ENCODE results near the gene STN1. TPM values are rescaled to one million over a fixed set of nuclear protein-coding genes. Genes with fewer than 3 reads are reported as not detected.
A peak's percentile ranks its signal among the peaks of the same experiment; 100 is the strongest.

Gene STN1
- total and polyA plus RNA-seq, 2 of the 8 experiments (the other 6 are each of a cell fraction or from before 2014, with no cell fraction given), result 10.1 to 12.4 TPM

DNA sequence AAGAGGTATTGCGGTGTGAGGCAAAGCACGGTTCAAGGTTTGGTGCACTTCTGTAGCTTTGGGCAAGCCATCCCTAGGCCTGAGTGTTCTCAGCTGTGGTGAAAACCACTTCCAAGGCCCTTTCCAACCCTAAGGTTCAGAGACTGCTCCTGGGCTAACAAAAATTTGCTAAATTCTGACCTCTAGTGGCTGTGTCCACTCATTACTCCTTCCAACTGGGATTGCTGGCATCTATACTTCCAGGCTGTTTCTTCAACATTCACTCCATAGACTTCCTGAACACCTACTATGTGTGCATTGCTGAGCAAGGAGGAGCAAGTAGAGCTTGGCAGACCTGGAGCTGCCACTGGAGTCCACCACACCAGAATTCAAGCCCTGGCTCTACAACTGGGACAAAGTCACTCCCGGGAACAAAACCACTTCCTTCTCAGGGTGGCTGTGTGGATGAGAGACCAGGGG lies 33.3 kb downstream of the STN1 start:
- DNase-seq (ENCODE audit: low read depth in 1 of 2, low spot score in 2 of 2) (peak in 1 of 2 experiments; percentile 61), FAIRE-seq (peak; percentile 94)
- 55% methylated on average over 3 of the region's 3 CpGs; no CpG with 5 or more reads in 1 of the 2 experiments for WGBS, 2 experiments (ENCODE audit: extremely low coverage in 1 of 2, insufficient coverage in 1 of 2, insufficient read length in 1 of 2, insufficient replicate concordance in 2 of 2, low coverage in 1 of 2, low lambda C conversion rate in 2 of 2, missing lambda C conversion rate in 1 of 2)

More for the DNA sequence above, 33.3 kb downstream of the STN1 start:
- H3K4me1 ChIP-seq (replicated peaks in 1 of 4; ENCODE audit: control insufficient read depth in 3 of 4, insufficient read depth in 4 of 4, low read length in 3 of 4), result peaks cover 0 to 2% (median 0%) of the 10 kb centered on the region in 4 experiments; a peak in 1 of 7 replicates
- no peak overlapping the region for H2AFZ ChIP-seq (ENCODE audit: low read length)
- no peak overlapping the region for H3K9ac ChIP-seq (replicated peaks in 1 of 4; ENCODE audit: extremely low read depth in 1 of 4, low read depth in 3 of 4, low read length in 3 of 4)
- no peak overlapping the region for H2BK5ac ChIP-seq (ENCODE audit: low read depth, low read length)
- no peak overlapping the region for H3K4me2 ChIP-seq (ENCODE audit: insufficient read depth in 1 of 2, low read depth in 2 of 2, low read length in 2 of 2)
- H3K79me2 ChIP-seq (ENCODE audit: control insufficient read depth in 1 of 2, insufficient read depth in 2 of 2, low read length in 2 of 2), result no peaks in the 10 kb centered on the region
- TF ChIP-seq, protein P1, sequence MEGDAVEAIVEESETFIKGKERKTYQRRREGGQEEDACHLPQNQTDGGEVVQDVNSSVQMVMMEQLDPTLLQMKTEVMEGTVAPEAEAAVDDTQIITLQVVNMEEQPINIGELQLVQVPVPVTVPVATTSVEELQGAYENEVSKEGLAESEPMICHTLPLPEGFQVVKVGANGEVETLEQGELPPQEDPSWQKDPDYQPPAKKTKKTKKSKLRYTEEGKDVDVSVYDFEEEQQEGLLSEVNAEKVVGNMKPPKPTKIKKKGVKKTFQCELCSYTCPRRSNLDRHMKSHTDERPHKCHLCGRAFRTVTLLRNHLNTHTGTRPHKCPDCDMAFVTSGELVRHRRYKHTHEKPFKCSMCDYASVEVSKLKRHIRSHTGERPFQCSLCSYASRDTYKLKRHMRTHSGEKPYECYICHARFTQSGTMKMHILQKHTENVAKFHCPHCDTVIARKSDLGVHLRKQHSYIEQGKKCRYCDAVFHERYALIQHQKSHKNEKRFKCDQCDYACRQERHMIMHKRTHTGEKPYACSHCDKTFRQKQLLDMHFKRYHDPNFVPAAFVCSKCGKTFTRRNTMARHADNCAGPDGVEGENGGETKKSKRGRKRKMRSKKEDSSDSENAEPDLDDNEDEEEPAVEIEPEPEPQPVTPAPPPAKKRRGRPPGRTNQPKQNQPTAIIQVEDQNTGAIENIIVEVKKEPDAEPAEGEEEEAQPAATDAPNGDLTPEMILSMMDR (IDR thresholded peaks at IDR 0.05; ENCODE audit: control extremely low read depth in 1 of 3, insufficient read depth in 1 of 3, low read depth in 1 of 3, low read length in 3 of 3), result peak in 2 of 3 experiments; percentile 83 to 86; a peak in 3 of 4 replicates
- peak; percentile 87 to 88 for TF ChIP-seq RAD21 (IDR thresholded peaks at IDR 0.05 in 1 of 2, conservative IDR thresholded peaks at IDR 0.05 in 1 of 2; ENCODE audit: low read depth in 2 of 2, low read length in 2 of 2)
- TF ChIP-seq, protein P2, sequence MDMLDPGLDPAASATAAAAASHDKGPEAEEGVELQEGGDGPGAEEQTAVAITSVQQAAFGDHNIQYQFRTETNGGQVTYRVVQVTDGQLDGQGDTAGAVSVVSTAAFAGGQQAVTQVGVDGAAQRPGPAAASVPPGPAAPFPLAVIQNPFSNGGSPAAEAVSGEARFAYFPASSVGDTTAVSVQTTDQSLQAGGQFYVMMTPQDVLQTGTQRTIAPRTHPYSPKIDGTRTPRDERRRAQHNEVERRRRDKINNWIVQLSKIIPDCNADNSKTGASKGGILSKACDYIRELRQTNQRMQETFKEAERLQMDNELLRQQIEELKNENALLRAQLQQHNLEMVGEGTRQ (IDR thresholded peaks at IDR 0.05; ENCODE audit: low read length), result no peak
- H3K79me1 ChIP-seq (ENCODE audit: low read depth, low read length), result no peaks in the 10 kb centered on the region
- H3K4me3 ChIP-seq (ENCODE audit: extremely low read depth in 1 of 4, insufficient read depth in 2 of 4, low read depth in 3 of 4, low read length in 4 of 4), result no peak overlapping the region
- no peak overlapping the region for H2BK12ac ChIP-seq (ENCODE audit: low read depth, low read length)
- no peak overlapping the region for H3K18ac ChIP-seq (ENCODE audit: extremely low read depth, low read length)
- no peak overlapping the region for H2AK5ac ChIP-seq (ENCODE audit: low read depth, low read length)
- no peak overlapping the region for H2BK15ac ChIP-seq (ENCODE audit: low read length)
- no peak overlapping the region for H2BK20ac ChIP-seq (ENCODE audit: low read length)
- no peak overlapping the region for H4K8ac ChIP-seq (ENCODE audit: extremely low read depth, insufficient read depth, low read length)
- no peaks in the 10 kb centered on the region for H3K23me2 ChIP-seq (ENCODE audit: low read depth, low read length)
- no peak overlapping the region for H3K4ac ChIP-seq (replicated peaks; ENCODE audit: insufficient read length, low read depth, low read length)
- no peaks in the 10 kb centered on the region for H3K9me3 ChIP-seq (ENCODE audit: insufficient read depth in 2 of 2, low read depth in 1 of 2, low read length in 1 of 2)
- CTCF ChIA-PET (ENCODE audit: partially characterized antibody), result interaction anchor here (0.7 to 11.7 kb wide), 44 partner anchors 8 to 337 kb away, joined by 3 to 193 read pairs (median 4); partner anchors contain the start of genes SH3PXD2A and STN1
- no peak overlapping the region for H2BK120ac ChIP-seq (replicated peaks; ENCODE audit: low read depth, low read length)
- no peak overlapping the region for H4K91ac ChIP-seq (replicated peaks; ENCODE audit: insufficient read length, low read length)
- no peak overlapping the region for H3K23ac ChIP-seq (ENCODE audit: insufficient read length)
- no peak overlapping the region for H3K56ac ChIP-seq (replicated peaks; ENCODE audit: insufficient read length, low read depth, low read length)
- no peak overlapping the region for H3K14ac ChIP-seq (ENCODE audit: insufficient read length)
- POLR2A ChIA-PET (ENCODE audit: partially characterized antibody), result interaction anchor here (0.7 kb wide), 1 partner anchor 172 kb away, joined by 3 read pairs; no protein-coding TSS in a partner anchor
- no peak overlapping the region for H4K5ac ChIP-seq (ENCODE audit: insufficient read length, low read depth, low read length)
- no peaks in the 10 kb centered on the region for H3K27me3 ChIP-seq (replicated peaks in 1 of 4; ENCODE audit: control insufficient read depth in 3 of 4, extremely low read depth in 1 of 4, insufficient read depth in 3 of 4, low read length in 3 of 4)
- H4K20me1 ChIP-seq (replicated peaks in 1 of 2; ENCODE audit: control insufficient read depth in 1 of 2, insufficient read depth in 2 of 2, low read length in 2 of 2), result peaks cover 0 to 2% of the 10 kb centered on the region in 2 experiments
- H3K27ac ChIP-seq (ENCODE audit: low read depth, low read length), result no peak overlapping the region
- no peaks in the 10 kb centered on the region; a peak in 1 of 8 replicates for H3K36me3 ChIP-seq (ENCODE audit: control insufficient read depth in 2 of 4, insufficient read depth in 4 of 4, low read length in 3 of 4)

Measured in H1 (cell line).